NCI-H1092 (cell line): ENCODE data around the gene ZNF408.
"Not testable (repeated sequence)": the region's sequence is repeated elsewhere in the genome, so short reads cannot be mapped to it uniquely, and the experiment has no call there.

Experiments used
- DNase-seq: peaks from one replicate; lab custom pipeline; 2025; lab: John Stamatoyannopoulos, UW

Gene ZNF408

DNA sequence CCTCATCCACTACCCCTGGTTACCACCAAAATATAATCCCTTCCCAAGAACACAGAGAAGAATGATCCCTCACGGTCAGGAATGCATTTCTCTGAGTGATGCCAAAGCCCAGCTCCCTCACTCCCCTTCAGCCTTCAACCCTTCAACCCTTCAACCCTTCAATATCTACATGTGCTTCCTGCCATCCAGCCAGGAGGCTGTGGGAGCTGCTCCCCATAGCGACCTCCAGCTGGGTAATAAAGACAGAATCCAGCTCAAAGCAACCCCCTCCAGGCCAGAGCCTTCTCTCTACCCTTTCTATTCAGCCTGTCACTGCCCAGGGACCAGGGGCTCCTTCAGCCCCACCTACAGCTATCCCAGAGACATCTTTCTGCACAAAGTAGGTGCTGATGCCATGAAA lies 3.1 kb upstream of the ZNF408 start:
- no peak for DNase-seq

- DNase-seq, result no peak
Measured at GRCh38 chr11:46698597-46698996, 2.2 kb upstream of the ZNF408 start.

GRCh38 chr11:46701078-46701654 lies 335 bp downstream of the ZNF408 start:
- DNase-seq, result no peak

GRCh38 chr11:46705070-46705688 lies 4.3 kb downstream of the ZNF408 start:
- no peak for DNase-seq

- DNase-seq, result no peak
Measured at GRCh38 chr11:46706886-46707285, 6.1 kb downstream of the ZNF408 start.

GRCh38 chr11:46709351-46709750 lies 8.5 kb downstream of the ZNF408 start:
- not testable (repeated sequence) for DNase-seq

GRCh38 chr11:46710821-46711269 lies 10.0 kb downstream of the ZNF408 start:
- DNase-seq, result no peak

DNA sequence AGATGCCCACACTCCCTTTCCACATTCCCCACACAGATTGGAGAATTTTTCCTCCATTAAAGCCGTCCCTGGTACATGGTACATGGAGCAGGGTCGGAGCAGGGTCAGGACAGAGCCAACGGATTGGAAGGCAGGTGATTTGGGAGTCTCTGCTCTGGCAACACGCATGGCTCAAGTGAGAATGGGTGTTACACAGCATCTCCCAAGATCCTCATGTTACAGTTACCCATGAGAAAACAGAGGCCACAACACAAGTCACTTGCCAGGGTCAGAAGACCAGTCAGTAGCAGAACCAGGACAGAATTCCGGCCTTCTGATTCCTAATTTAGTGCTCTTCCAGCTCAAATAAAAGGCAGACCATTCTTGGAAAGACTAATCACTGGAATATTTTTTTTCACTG lies 10.5 kb downstream of the ZNF408 start:
- DNase-seq, result no peak

GRCh38 chr11:46712874-46713576 lies 12.2 kb downstream of the ZNF408 start:
- no peak for DNase-seq

DNA sequence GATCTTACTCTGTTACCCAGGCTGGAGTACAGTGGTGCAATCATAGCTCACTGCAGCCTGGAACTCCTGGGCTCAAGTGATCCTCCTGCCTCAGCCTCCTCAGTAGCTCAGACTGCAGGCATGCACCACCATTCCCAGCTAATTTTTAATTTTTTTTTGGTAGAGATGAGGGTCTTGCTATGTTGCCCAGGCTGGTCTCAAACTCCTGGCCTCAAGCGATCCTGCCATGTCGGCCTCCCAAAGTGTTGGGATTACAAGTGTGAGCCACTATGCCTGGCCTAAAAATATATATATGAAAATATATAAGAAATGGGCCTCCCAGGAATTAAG lies 17.0 kb downstream of the ZNF408 start:
- not testable (repeated sequence) for DNase-seq

DNA sequence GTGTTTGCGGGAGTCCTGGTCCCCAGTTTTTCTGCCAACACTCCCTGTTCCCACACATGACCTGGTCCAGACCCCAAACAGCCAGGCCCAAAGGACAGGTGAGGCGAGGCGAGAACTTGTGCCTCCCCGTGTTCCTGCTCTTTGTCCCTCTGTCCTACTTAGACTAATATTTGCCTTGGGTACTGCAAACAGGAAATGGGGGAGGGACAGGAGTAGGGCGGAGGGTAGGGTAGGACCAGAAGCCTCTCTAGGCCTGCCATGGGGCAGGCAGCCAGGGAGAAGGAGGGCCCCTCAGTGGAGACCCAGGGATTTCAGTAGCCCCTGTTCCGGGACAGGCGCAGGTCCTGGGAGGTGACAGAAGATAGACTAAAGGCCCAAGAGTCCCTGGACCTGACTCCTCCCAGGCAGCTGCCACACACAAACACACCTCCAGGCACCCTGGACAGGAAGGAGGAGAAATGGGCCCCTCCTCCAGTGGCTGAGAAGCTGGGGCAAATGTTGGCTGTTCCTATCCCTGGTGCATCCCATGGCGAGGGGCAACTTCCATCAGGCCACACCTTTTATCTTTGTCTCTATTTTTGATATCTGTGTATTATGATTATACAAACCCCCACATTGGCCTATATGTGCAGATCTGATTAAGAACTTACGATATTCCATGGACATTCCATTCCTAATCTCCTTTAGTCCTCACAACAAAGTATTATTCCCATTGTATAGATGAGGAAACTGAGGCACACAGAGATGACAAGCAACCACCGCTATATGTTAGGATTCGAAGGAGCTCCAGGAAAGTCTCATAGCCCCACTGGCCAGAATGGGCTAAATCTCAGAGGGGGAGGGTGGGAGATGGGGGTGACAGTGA lies 17.6 kb downstream of the ZNF408 start:
- no peak for DNase-seq

DNA sequence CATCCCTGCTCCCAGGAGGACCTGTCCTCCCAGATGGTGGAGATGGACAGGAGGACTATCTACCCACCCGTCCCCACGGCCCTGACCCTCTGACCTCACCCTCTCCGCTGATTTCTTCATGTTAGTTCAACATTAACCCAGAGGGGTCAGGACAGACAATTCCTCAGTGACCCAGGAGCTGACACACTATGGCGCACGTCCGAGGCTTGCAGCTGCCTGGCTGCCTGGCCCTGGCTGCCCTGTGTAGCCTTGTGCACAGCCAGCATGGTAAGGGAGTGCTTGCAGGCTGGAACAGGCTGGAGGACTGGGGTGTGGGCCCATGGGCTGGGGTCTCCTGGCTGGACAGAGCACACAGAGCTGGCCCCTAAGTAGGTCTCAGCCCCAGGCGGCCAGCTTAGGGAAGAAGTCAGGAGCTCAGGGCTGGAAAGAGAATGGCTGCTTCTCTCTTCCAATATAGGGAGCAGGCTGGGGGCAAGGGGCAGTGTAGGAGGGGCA lies 18.3 kb downstream of the ZNF408 start, which contains the start of gene F2:
F2 (plus strand) TSS at position 166 of the 495 bp plus-strand sequence; CDS start at position 189, 23 bp downstream.
- DNase-seq, result no peak

DNA sequence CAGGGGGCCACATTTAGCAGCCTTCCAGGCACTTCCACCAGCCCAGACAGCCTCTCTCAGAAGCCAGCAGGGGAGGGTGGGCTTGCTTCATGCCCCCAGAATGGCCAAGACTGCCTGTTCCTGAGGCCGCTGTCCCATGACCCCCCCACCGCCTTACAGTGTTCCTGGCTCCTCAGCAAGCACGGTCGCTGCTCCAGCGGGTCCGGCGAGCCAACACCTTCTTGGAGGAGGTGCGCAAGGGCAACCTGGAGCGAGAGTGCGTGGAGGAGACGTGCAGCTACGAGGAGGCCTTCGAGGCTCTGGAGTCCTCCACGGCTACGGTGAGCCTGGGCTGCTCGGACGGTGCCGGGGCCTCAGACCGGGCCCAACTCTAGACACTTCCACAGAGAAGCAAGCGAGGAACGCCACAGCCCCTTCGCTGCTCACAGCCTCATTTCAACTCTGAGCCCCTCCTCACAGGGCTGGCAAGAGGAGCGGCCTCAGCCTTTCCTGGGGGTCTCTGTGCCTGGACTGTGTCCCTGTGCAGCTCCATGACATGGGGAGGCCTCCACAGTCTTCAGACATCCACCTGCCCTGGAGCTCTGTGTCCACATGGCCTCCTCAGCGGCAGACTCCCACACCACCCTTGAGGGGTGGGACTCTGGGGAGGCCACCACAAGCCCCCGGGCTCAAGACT lies 18.9 kb downstream of the ZNF408 start:
- DNase-seq, result no peak

- DNase-seq, result no peak
Measured at GRCh38 chr11:46721286-46721685, 20.5 kb downstream of the ZNF408 start.

DNA sequence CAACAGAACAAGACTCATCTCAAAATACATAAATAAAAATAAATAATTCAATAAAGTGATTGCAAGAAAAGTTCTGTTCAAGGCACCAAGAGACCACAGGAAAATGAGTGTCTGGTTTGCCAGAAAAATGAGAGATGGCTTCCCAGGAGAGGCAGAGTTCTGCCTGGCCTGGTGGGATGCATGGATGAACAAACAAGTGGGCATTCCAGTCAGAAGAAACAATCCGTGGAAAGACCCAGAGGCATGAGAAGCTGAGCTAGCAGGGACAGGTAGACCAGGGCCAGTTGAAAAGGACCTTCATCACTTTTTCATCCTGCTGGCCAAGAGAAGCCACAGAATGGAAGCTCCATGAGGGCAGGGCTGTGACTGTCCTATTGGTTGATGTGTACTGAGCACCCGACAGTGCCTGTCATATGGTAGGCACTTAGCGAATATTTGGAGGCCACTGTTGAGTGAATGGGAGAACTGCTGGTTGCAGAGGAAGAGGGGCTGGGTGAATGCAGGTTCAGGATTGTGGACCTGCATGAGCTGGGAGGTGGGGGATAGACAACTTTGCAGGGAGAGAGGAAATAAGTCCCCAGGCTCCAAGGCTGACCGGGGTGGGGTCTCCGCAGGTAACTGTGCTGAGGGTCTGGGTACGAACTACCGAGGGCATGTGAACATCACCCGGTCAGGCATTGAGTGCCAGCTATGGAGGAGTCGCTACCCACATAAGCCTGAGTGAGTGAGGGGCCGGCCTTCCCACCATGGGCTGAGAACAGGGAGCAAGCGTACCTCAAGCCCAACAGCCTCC lies 21.9 kb downstream of the ZNF408 start:
- DNase-seq, result no peak

- DNase-seq, result no peak
Measured at GRCh38 chr11:46723359-46723680, 22.5 kb downstream of the ZNF408 start.

DNA sequence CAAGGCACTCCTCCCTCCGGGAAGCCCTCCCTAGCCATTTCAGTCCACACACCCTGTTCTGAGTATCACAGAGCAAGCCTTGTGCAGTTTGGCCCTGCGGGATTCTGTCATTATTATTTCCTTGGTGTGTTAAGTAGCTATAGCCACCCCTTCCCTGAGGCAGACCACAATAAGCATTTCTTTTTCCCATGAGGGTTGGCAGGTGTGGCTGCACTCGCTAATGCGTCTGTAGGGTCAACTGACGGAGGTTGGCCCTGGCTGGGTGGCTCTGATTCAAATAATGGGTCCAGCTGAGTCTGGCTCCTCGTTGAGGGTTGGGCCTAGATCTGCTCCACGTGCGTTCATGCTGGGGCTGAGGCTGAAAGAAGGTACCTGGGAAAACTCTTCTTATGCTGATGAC lies 23.3 kb downstream of the ZNF408 start:
- DNase-seq, result no peak

DNA sequence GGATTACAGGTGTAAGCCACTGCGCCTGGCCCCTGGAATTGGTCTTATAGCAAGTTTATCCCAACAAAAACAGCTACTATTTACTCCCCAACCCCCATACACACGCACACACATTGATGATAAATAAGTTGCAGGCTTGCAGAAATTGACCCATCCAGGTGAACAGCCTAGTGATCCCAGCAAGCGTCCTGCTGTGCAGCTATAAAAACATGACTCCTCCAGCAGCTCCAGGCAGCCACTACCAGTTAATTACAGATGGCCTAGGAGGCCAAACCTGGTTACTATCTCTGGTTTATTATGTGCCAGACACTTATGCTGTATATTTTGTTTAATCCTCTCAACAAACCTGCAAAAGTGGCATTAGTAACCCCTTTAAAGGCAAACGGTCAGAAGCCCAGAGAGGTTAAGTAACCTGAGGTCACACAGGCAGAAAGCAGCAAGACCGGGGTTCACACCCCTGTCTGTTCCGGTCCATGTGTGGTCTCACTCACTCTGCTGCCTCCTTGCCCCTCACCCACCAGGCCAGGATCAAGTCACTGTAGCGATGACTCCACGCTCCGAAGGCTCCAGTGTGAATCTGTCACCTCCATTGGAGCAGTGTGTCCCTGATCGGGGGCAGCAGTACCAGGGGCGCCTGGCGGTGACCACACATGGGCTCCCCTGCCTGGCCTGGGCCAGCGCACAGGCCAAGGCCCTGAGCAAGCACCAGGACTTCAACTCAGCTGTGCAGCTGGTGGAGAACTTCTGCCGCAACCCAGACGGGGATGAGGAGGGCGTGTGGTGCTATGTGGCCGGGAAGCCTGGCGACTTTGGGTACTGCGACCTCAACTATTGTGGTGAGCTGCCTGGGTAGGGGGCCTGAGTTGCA lies 24.7 kb downstream of the ZNF408 start:
- no peak for DNase-seq

DNA sequence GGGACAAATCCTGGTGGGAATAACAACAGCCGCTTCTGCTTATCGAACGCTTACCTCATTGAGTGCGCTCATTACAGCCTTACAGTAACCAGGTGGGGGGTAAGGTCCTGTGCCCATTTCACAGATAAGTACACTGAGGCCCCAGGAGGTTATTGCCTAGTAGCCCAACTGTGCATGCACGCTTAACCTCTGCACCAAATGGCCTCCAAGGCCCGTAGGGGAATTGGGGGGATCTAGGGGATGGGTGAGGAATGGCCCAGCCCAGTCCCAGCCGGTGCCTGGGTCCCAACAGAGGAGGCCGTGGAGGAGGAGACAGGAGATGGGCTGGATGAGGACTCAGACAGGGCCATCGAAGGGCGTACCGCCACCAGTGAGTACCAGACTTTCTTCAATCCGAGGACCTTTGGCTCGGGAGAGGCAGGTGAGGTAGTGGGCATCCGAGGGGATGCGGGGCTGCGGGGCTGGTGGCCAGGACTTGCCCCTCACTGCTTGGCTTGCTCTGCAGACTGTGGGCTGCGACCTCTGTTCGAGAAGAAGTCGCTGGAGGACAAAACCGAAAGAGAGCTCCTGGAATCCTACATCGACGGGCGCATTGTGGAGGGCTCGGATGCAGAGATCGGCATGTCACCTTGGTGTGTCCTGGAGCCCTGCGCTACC lies 25.5 kb downstream of the ZNF408 start:
- no peak for DNase-seq
